ENCODE results near the gene TSPAN5.
"Not testable (repeated sequence)": the region's sequence is repeated elsewhere in the genome, so short reads cannot be mapped to it uniquely, and the experiment has no call there.

Gene TSPAN5

GRCh38 chr4:98706935-98707334, 48.5 kb upstream of the TSPAN5 start (continued):
- TF ChIP-seq ZSCAN18 (tag by site-specific recombination; IDR thresholded peaks at IDR 0.05) = no peak

GRCh38 chr4:98706200-98706813, 47.9 kb upstream of the TSPAN5 start:
- no peaks in the 10 kb centered on the region for H3K36me3 ChIP-seq (ENCODE audit: control insufficient read depth in 2 of 2, insufficient read depth in 1 of 2, low read length in 2 of 2)
- no peaks in the 10 kb centered on the region for H3K9me3 ChIP-seq (ENCODE audit: control insufficient read depth, insufficient read depth, low read depth, low read length)
- TF ChIP-seq ZSCAN18 (tag by site-specific recombination; IDR thresholded peaks at IDR 0.05) (no peak), OVOL3 (tag by site-specific recombination; IDR thresholded peaks at IDR 0.05) (no peak), ZNF639 (tag by site-specific recombination; IDR thresholded peaks at IDR 0.05) (no peak), ZNF202 (tag by site-specific recombination; IDR thresholded peaks at IDR 0.05; ENCODE audit: borderline replicate concordance) (no peak), TSHZ1 (tag by site-specific recombination; IDR thresholded peaks at IDR 0.05; ENCODE audit: borderline replicate concordance) (no peak), ZNF292 (tag by site-specific recombination; IDR thresholded peaks at IDR 0.05; ENCODE audit: borderline replicate concordance, low read depth) (no peak), ZNF549 (tag by site-specific recombination; IDR thresholded peaks at IDR 0.05) (no peak), ZNF398 (tag by site-specific recombination; IDR thresholded peaks at IDR 0.05) (no peak), ZNF239 (tag by site-specific recombination; IDR thresholded peaks at IDR 0.05) (no peak), WT1 (tag by site-specific recombination; IDR thresholded peaks at IDR 0.05) (no peak), SCRT1 (tag by site-specific recombination; IDR thresholded peaks at IDR 0.05; ENCODE audit: borderline replicate concordance) (no peak), ZNF19 (tag by site-specific recombination; IDR thresholded peaks at IDR 0.05; ENCODE audit: low read depth) (no peak), SALL2 (tag by site-specific recombination; IDR thresholded peaks at IDR 0.05; ENCODE audit: borderline replicate concordance) (no peak), ZNF677 (tag by site-specific recombination; IDR thresholded peaks at IDR 0.05) (no peak), ELK4 (IDR thresholded peaks at IDR 0.05; ENCODE audit: borderline replicate concordance, low read depth, low read length) (no peak), ZEB2 (tag by site-specific recombination; IDR thresholded peaks at IDR 0.05) (no peak)
- TF ChIP-seq, protein P1, sequence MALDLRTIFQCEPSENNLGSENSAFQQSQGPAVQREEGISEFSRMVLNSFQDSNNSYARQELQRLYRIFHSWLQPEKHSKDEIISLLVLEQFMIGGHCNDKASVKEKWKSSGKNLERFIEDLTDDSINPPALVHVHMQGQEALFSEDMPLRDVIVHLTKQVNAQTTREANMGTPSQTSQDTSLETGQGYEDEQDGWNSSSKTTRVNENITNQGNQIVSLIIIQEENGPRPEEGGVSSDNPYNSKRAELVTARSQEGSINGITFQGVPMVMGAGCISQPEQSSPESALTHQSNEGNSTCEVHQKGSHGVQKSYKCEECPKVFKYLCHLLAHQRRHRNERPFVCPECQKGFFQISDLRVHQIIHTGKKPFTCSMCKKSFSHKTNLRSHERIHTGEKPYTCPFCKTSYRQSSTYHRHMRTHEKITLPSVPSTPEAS (tag by site-specific recombination; IDR thresholded peaks at IDR 0.05) = no peak
- H3K4me3 ChIP-seq (ENCODE audit: low read depth, low read length) = no peak overlapping the region
- no peak overlapping the region for H3K27ac ChIP-seq (ENCODE audit: extremely low read depth, low read depth, low read length)
- ChIA-PET CTCF (no interaction called here), POLR2A (no interaction called here)
- no peaks in the 10 kb centered on the region for H3K4me1 ChIP-seq (ENCODE audit: control insufficient read depth, insufficient read depth, low read length)

- H3K4me1 ChIP-seq (ENCODE audit: control insufficient read depth, insufficient read depth, low read length); POLR2A ChIA-PET; H3K27ac ChIP-seq (ENCODE audit: extremely low read depth, low read depth, low read length); H3K9me3 ChIP-seq (ENCODE audit: control insufficient read depth, insufficient read depth, low read depth, low read length); H3K4me3 ChIP-seq (ENCODE audit: low read depth, low read length); H3K36me3 ChIP-seq (ENCODE audit: control insufficient read depth in 2 of 2, insufficient read depth in 1 of 2, low read length in 2 of 2); CTCF ChIA-PET: not testable (repeated sequence)
Measured at GRCh38 chr4:98705586-98705985, 47.2 kb upstream of the TSPAN5 start.

Measured in HEK293 (cell line).